Putamen (tissue), 1 donor: ENCODE measurements around the gene FGF3.
"Not testable (repeated sequence)": the region's sequence is repeated elsewhere in the genome, so short reads cannot be mapped to it uniquely, and the experiment has no call there.

Source experiments
- DNase-seq: peaks from one replicate; pipeline ENCODE4 v3.0.0-alpha.2; 2016; ENCODE audit warnings: low spot score

Gene FGF3

GRCh38 chr11:69773626-69774353, 45.4 kb downstream of the FGF3 start:
- no peak for DNase-seq

GRCh38 chr11:69771466-69771865, 47.8 kb downstream of the FGF3 start:
- no peak for DNase-seq

- no peak for DNase-seq
These were observed 48.7 kb downstream of the FGF3 start for GRCh38 chr11:69770540-69770939.

GRCh38 chr11:69765498-69765995, 53.7 kb downstream of the FGF3 start:
- DNase-seq: no peak

GRCh38 chr11:69764918-69765317, 54.3 kb downstream of the FGF3 start:
- DNase-seq: not testable (repeated sequence)

GRCh38 chr11:69760319-69760718, 58.9 kb downstream of the FGF3 start:
- no peak for DNase-seq
